Raji (cell line): ENCODE results near the gene LRRC26.

ENCODE experiments used
- POLR2A ChIP-seq: IDR thresholded peaks from 2 replicates; pipeline ENCODE4 v1.6.1; 2011; ENCODE audit warnings: low read depth, low read length, control low read depth; ENCODE audit not compliant: insufficient read depth

LRRC26 gene

DNA sequence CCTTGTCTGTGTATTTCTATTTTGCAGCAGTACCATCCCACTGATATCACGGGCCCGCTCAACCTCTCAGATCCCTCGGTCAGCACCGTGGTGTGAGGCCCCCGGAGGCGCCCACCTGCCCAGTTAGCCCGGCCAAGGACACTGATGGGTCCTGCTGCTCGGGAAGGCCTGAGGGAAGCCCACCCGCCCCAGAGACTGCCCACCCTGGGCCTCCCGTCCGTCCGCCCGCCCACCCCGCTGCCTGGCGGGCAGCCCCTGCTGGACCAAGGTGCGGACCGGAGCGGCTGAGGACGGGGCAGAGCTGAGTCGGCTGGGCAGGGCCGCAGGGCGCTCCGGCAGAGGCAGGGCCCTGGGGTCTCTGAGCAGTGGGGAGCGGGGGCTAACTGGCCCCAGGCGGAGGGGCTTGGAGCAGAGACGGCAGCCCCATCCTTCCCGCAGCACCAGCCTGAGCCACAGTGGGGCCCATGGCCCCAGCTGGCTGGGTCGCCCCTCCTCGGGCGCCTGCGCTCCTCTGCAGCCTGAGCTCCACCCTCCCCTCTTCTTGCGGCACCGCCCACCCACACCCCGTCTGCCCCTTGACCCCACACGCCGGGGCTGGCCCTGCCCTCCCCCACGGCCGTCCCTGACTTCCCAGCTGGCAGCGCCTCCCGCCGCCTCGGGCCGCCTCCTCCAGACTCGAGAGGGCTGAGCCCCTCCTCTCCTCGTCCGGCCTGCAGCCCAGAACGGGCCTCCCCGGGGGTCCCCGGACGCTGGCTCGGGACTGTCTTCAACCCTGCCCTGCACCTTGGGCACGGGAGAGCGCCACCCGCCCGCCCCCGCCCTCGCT lies 1.9 kb downstream of the LRRC26 start:
- TF ChIP-seq POLR2A, result no peak

DNA sequence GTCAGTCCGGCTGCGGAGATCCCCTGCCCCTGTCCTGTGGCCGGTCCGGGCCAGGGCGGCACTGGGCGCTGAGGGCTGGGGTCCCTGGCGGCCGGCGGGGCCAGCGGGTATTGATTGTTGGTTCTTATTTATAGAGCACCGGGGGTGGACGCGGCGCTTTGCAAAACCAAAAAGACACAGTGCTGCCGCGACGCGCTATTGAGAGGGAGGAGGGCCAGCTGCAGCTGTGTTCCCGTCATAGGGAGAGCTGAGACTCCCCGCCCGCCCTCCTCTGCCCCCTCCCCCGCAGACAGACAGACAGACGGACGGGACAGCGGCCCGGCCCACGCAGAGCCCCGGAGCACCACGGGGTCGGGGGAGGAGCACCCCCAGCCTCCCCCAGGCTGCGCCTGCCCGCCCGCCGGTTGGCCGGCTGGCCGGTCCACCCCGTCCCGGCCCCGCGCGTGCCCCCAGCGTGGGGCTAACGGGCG lies 2.5 kb downstream of the LRRC26 start:
- TF ChIP-seq POLR2A, result no peak

- TF ChIP-seq POLR2A, result no peak
Measured at GRCh38 chr9:137166380-137167229, 3.2 kb downstream of the LRRC26 start.

GRCh38 chr9:137165250-137165836 lies 4.5 kb downstream of the LRRC26 start:
- no peak for TF ChIP-seq POLR2A

DNA sequence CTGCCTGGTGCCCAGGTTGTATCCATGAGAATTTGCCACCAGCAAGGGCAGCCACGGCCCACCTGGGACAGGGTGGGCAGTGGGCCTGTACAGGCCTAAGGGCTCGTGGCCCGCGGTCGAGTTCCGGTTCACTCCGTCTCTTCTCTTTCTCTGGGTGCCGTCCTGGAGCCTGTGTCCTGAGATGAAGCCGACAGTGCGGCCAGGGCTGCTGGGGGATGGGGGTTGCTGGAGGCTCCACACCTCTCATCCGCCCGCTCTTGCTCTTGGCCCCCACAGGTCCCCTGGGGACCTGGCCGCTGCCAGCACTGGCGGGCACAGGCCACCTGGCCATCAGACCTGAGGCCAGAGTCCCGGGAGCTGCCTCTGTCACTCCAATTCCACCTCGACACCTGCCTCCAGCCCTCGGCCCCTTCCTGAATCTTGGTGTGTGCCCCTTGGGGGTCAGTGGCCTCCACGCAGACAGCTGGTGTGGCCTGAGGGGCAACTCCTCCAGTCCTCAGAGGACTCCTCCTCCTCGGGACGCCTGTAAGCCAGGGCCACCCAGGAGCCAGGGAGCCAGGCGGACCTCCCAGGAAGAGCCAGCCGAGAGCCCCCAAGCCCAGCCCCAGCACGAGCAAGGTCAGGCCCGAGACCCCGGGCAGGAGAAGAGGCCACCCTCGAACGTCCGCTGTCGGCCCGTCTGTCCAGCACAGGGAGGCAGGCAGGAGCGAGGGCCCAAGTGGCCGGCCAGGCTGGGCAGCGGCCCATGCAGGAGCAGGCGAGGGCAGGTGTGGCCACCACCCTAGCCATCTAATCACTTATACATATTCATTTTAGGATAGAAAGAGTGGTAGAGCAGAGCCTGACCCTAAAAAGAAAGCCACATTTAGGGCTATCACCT lies 5.2 kb downstream of the LRRC26 start:
- no peak for TF ChIP-seq POLR2A

DNA sequence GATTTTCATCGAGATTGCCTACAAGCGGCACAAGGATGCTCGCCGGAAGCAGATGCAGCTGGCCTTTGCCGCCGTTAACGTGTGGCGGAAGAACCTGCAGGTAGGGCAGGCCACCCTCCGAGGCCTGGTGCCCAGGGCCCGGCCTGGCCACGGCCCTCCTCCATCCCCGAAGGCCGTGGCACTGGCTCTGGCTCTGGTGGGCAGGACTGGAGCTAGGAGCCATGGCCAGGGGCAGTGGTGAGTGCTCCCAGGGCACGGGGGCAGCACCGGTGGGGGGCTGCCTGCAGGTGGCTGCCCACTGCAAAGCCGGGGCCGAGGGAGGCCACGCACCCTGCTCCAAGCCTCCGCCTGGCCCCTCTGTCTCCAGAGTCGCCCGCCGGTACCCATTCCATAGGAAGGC lies 6.0 kb downstream of the LRRC26 start:
- no peak for TF ChIP-seq POLR2A

DNA sequence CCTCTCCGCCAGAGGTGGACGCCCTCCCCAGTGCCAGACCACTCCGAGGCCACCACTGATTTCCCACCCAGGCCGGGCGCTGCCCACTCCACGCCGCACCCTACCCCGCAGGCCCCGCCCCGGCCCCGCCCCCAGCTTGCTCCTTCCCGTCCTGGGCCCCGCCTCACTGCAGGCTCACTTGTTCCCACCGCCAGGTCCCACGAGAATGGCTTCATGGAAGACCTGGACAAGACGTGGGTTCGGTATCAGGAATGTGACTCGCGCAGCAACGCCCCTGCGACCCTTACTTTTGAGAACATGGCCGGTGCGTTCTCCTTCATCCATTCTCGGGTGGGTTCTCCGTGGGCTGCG lies 6.5 kb downstream of the LRRC26 start:
- no peak for TF ChIP-seq POLR2A

DNA sequence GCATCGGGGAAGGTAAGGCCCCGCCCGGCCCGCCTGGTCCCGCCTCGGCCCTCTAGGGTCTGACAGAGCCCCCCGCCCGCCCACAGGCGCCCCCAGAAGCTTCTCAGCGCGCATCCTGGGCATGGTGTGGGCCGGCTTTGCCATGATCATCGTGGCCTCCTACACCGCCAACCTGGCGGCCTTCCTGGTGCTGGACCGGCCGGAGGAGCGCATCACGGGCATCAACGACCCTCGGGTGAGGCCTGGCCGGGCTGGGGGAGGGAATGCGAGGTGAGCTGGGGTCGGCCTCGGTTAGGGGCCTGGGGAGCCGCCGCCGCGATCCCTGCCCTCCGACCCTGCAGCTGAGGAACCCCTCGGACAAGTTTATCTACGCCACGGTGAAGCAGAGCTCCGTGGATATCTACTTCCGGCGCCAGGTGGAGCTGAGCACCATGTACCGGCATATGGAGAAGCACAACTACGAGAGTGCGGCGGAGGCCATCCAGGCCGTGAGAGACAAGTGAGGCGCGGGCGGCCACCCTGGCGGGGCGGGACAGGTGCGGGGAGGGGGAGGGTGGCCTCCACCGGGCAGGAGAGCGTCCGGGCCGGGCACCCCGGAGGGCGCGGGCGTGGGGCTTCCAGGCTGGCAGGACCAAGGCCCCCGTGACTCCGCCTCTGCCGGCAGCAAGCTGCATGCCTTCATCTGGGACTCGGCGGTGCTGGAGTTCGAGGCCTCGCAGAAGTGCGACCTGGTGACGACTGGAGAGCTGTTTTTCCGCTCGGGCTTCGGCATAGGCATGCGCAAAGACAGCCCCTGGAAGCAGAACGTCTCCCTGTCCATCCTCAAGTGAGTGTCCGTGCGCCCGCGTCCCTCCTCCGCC lies 7.1 kb downstream of the LRRC26 start:
- no peak for TF ChIP-seq POLR2A

GRCh38 chr9:137161558-137162486 lies 8.0 kb downstream of the LRRC26 start:
- no peak for TF ChIP-seq POLR2A

- TF ChIP-seq POLR2A, result no peak
Measured at GRCh38 chr9:137160716-137161557, 8.9 kb downstream of the LRRC26 start.

DNA sequence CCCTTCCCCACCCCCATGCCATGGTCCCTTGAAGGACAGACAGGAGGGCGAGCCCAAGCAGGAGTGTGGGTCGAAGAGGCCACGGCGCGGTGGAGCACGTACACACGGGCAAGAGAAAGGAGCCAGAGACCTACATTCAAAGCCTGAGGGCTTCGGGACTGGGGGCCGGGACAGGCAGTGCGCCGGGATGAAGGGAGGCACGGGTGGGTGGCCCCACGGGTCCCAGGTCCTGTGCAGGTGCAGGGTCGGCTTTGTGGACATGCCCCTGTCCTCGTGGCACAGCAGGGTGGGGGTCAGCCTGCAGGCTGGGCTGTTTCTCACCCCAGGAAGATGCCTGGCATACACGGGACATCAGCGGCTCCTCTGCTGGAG lies 9.8 kb downstream of the LRRC26 start:
- no peak for TF ChIP-seq POLR2A

DNA sequence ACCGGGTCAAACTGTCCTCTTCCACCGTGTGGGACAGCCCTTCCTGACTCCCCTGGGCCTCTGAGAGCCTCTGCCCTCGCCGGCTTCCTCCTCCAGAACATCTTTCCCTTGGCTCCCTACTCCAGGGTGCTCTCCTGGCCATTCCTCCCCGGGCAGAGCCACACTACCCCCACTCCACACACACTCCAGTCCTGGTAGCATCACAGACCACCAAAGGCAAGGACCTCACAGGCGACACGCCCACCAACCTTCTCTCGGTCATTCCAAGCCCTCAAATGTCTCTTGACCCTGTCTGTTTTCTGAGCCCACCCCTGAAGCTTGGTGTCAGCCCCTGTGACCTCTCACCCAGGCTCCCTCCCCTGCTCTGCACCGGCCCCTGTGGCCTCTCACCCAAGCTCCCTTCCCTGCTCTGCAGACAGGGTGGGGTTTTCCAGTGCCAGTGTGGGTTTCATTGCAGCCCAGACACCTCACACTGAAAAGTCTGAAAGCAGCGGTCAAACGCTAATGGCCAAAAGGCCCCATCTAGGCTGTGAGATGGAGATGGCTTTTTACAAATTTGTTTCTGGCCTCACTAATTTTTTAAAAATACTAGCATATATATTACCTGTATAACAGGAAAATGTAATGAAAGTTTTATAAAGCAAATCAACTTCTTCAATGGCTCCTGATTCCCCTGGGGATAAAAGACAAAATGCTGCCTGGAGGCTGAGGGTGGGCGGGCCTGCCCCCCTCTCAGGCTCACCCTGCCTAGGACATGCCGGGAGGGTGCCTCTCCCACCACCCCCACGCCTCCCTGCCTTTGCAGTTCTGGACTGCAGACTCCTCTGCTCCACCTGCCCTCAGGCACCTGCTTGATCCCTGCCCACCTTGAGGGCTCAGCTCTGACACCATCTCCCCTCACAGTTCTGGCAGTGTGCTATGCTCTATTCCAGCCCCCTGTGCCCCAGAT lies 10.5 kb downstream of the LRRC26 start:
- no peak for TF ChIP-seq POLR2A
